Cardiac muscle cell (in vitro differentiated cells and primary cell): ENCODE data around the gene RNU1-4. TPM values are rescaled to one million over a fixed set of nuclear protein-coding genes. Genes with fewer than 3 reads are reported as not detected.
"Not testable (repeated sequence)": the region's sequence is repeated elsewhere in the genome, so short reads cannot be mapped to it uniquely, and the experiment has no call there.

ENCODE experiments used
- DNase-seq, 2 donors: peaks; one replicate each; pipeline versions ENCODE4 v3.0.0 to v3.0.0-alpha.2; 2010 to 2017; ENCODE audit warnings: low read depth in 1 of 2, low spot score in 1 of 2
- H3K27ac ChIP-seq: fragments of 200-600 bp; sonication (generic); 2 replicates; pipeline ENCODE4 v1.5.1; 2016
- H3K27me3 ChIP-seq: fragments of 200-600 bp; sonication (generic); 2 replicates; pipeline ENCODE4 v1.6.0; 2016; ENCODE audit warnings: control low read depth
- H3K36me3 ChIP-seq: fragments of 200-600 bp; sonication (generic); 2 replicates; pipeline ENCODE4 v1.5.1; 2016; ENCODE audit warnings: control low read depth
- H3K4me1 ChIP-seq: fragments of 200-600 bp; sonication (generic); 2 replicates; pipeline ENCODE4 v1.8.1; 2017; ENCODE audit warnings: low read depth, mild to moderate bottlenecking, mixed run types
- H3K4me3 ChIP-seq: fragments of 200-600 bp; sonication (generic); 2 replicates; pipeline ENCODE4 v1.5.1; 2016; ENCODE audit warnings: mild to moderate bottlenecking
- H3K9me3 ChIP-seq: fragments of 200-600 bp; sonication (generic); 2 replicates; pipeline ENCODE4 v1.5.1; 2017; ENCODE audit warnings: low read depth, mild to moderate bottlenecking, control low read depth
- polyA plus RNA-seq: library from polyadenylated mRNA; unstranded; fragments of >200 nt; fragmentation: Nextera tagmentation; extraction: Ambion mirVana; gene quantifications from 2 replicates; pipeline ENCODE4 v1.2.1, GENCODE V29; 2016
- total RNA-seq: library from RNA; depleted of rRNA; stranded (reverse); fragments of >200 nt; gene quantifications from 2 replicates; pipeline ENCODE4 v1.2.3, GENCODE V29; 2016

Gene RNU1-4
- total RNA-seq (under 0.01 TPM in 2 replicates), polyA plus RNA-seq (3.8 TPM in 1 of 2 replicates, not detected in the other)

DNA sequence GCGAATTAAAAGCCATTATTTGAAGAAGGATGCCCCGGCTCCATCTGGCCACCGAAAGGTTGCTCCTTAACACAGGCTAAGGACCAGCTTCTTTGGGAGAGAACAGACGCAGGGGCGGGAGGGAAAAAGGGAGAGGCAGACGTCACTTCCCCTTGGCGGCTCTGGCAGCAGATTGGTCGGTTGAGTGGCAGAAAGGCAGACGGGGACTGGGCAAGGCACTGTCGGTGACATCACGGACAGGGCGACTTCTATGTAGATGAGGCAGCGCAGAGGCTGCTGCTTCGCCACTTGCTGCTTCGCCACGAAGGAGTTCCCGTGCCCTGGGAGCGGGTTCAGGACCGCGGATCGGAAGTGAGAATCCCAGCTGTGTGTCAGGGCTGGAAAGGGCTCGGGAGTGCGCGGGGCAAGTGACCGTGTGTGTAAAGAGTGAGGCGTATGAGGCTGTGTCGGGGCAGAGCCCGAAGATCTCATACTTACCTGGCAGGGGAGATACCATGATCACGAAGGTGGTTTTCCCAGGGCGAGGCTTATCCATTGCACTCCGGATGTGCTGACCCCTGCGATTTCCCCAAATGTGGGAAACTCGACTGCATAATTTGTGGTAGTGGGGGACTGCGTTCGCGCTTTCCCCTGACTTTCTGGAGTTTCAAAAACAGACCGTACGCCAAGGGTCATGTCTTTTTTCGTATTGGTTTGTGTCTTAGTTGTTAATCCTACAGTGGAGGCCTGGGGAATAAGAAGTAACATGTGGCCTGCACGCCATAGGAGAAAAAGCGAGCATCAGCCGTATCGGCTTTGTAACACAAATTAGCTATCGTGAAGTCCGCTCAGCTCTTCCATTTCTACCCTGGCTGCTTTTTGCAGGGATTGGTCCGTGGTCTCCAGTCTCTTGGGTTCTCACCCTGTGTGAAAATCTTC lies at the start of gene RNU1-4:
TSS of gene RNU1-4 (plus strand) at position 470 of the 918 bp plus-strand sequence.
- H3K9me3 ChIP-seq, H3K36me3 ChIP-seq, H3K4me1 ChIP-seq, H3K27ac ChIP-seq, DNase-seq, H3K27me3 ChIP-seq, H3K4me3 ChIP-seq: not testable (repeated sequence)

DNA sequence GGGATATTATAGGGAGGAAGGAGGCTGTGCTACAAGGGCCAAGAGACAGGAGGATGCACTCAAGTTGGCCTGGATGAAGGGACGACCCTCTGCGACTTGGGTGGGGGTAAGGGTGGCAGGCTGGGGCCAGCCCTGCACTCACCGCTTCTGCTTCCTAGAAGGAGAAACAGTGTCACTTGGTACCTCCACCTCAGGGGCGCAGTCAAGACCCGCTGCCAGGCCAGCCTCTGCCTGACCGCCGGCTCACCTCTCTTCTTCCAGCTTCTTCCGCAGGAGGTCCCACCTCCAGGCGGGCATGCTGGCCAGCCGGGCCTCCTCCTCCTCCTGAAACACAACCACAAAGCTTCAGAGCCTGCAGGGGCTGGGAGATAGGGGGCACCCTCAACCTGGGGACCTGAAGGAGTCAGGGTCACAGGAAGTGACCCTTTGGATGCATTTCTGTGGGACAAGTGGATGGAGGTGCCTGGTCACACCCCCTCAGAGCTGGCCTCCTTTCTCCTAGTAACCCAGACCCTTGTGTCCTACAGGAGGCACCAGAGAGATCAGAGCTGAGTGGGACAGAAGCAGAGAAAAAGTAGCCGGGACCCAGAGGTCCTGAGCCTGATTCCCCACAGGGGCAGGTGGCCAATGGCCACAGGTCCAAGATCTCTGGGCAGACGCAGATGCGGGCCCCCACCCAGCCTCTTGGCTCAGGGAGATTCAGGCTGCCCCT lies 49.2 kb upstream of the RNU1-4 start:
- H3K27ac ChIP-seq, H3K9me3 ChIP-seq, DNase-seq, H3K4me1 ChIP-seq, H3K27me3 ChIP-seq, H3K36me3 ChIP-seq, H3K4me3 ChIP-seq: not testable (repeated sequence)

DNA sequence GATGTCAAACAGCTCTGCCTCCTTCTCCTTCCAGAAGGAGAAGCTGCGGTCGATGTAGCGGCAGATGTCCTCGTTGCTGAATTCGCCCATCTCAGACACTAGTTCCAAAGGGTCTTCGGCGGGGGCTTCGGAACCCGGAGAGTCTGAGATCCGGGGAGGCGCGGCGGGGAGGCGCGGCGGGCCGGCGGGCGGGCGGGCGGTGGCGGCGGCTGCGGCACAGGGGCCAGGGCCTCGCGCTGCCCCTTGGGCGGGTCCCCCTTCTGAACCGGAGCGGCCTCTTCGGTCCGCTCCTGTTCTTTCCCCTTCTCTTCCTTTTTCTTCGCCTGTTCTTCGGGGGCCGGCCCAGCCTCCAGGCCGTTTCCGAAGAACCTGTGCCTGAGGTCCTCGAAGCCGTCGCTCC lies 48.0 kb upstream of the RNU1-4 start:
- H3K36me3 ChIP-seq, H3K4me3 ChIP-seq, H3K4me1 ChIP-seq, DNase-seq, H3K27ac ChIP-seq, H3K9me3 ChIP-seq: not testable (repeated sequence)
- H3K27me3 ChIP-seq = peaks cover 14% of the 10 kb centered on the region

DNA sequence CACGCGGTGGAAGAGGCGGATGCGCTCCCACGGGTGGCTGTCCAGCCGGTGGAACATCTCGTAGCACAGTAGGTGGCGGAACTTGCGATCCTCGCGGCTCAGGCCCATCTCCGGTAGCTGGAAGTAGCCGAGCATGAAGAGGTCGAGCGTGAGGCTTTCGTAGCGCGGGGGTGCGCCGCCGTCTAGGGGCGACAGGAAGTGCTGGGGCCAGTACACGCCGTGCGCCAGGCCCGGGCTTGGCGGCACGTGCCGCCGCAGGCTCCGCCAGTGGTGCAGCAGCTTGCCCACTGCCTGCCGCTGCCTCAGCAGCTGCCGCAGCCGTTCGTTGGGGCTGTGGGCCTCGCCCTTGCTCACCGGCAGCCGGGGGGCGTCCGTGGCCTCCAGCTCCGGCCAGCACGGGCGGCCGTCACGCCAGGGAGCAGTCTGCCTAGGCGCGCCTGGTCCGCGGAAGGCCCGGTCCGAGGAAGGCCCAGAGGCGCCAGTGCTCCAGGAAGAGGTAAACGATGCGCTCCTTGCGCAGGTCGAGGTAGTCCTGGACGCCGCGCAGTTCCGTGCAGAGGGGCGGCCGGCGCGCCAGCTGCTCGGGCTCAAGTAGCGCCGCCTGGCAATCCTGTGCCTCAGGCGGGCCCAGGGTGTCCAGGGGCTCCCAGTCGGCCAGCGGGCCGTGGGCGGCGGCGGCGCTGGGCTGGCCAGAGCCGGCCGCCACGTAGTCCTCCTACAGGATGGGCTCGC lies 47.4 kb upstream of the RNU1-4 start:
- DNase-seq, H3K9me3 ChIP-seq, H3K27ac ChIP-seq, H3K36me3 ChIP-seq, H3K4me3 ChIP-seq, H3K4me1 ChIP-seq: not testable (repeated sequence)
- peaks cover 17% of the 10 kb centered on the region for H3K27me3 ChIP-seq

DNA sequence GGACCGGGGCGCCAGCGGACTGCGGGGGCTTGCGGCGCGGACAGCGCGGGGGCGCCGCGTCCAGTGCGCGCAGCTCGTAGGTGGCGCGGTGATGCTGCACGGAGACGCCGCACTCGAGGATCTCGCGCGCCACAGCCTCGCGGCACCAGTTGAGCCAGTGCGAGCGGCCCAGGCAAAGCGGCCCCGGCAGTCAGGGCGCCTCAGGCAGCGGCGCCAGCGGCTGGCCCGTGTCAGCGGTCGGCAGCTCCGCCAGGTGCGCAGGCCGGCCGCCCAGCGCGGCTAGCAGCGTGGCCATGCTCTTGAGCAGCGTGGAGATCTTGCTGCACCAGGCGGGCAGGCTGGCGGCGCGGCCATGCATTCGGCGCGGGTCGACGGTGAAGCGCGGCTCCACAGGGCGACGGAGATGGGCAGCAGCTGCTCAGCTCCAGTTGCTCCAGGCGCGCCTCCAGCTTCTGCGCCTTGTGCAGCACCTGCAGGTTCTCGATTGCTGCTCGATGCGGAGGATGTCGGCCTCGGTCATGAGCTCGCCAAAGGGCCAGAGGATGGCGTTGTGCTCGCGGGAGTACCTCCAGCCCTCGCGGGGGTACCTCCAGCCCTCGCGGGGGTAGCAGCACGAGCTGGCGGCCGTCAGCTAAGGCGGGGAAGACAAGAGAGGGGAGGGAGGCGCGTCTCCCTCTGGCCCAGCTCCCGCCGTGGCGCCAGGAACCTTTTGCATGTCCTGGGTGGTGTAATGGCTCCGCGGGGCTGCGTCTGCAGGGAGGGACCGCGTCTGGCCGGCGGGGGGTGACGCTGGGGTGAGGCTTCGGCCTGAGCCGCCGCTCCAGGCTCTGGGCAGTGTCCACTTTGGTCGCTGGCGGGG lies 46.6 kb upstream of the RNU1-4 start:
- H3K9me3 ChIP-seq = not testable (repeated sequence)

DNA sequence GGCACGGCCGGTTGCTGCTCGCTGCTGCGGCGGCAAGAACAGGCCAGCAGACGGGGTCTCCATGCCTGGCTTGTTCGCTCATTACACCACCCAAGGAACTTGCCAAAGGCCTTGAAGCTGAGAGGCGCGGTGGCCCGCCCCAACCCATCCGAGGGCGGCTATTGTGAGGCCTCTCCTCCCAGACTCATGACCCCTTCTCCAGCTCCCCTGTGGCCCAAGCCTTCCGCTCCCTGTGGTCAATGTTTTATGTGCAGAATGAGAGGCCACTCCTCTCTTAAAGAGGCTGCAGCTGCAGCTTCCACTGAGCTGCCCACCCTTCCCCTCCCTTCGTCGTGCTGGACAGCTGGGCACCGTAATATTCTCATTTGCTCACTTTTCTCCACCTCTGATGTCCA lies 46.0 kb upstream of the RNU1-4 start:
- not testable (repeated sequence) for H3K4me3 ChIP-seq, H3K27ac ChIP-seq, DNase-seq, H3K36me3 ChIP-seq, H3K9me3 ChIP-seq, H3K4me1 ChIP-seq
- peaks cover 19% of the 10 kb centered on the region for H3K27me3 ChIP-seq

More for the DNA sequence above, 46.6 kb upstream of the RNU1-4 start:
- peaks cover 17% of the 10 kb centered on the region for H3K27me3 ChIP-seq
- H3K27ac ChIP-seq, DNase-seq, H3K4me3 ChIP-seq, H3K36me3 ChIP-seq, H3K4me1 ChIP-seq: not testable (repeated sequence)

DNA sequence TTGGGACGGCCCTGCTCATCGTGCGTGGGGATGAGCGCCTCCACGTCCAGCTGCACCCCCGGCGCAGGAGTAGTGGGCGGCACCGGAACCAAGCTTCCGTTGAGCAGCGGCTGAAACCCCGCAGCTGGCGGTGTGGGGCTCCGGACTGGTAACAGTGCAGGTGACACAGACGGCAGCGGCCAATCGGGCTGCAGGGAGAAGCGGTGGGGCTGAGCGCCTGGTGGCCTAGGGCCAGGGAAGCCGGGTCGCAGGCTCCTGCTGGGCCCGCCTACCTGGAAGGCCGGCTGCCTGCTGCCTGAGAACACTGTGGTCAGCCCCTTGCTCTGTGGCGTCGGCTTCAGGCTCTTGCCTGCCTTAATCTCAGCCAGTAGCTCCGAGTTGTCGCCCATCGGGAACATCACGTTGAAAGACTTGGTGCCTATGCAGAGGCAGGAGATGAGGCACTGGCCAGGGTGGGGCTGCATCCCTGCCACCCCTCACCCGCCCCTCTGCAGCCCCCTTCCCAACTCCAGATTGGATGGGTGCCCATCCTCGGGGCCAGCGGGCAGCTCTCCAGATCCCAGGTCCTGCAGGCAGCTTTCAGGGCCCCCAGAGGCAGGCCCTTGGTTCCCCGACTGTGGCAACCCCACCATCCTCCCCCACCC lies 43.7 kb upstream of the RNU1-4 start:
- H3K4me1 ChIP-seq, DNase-seq, H3K36me3 ChIP-seq, H3K9me3 ChIP-seq, H3K4me3 ChIP-seq, H3K27ac ChIP-seq: not testable (repeated sequence)
- peaks cover 26% of the 10 kb centered on the region for H3K27me3 ChIP-seq

DNA sequence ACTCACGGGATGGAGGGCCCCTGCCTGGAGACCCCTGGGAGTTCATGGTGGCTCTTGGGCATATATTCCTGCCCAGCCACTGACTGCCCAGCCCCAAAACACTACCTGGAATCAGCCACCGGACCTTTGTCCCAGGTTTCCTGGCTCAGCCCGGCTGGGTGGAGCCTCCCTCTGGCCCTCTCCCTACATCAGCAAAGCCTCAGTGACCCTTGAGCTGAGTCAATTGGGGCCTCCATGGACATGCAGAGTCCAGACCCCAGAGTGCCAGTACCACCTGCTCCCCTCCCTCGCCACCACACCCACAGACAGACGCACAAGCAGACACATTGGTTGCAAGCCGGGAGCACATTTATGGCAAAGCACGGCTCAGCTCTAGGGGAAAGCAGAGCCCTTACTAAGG lies 43.2 kb upstream of the RNU1-4 start:
- H3K4me3 ChIP-seq, H3K9me3 ChIP-seq, H3K27ac ChIP-seq, DNase-seq, H3K4me1 ChIP-seq, H3K36me3 ChIP-seq: not testable (repeated sequence)
- peaks cover 26% of the 10 kb centered on the region for H3K27me3 ChIP-seq

DNA sequence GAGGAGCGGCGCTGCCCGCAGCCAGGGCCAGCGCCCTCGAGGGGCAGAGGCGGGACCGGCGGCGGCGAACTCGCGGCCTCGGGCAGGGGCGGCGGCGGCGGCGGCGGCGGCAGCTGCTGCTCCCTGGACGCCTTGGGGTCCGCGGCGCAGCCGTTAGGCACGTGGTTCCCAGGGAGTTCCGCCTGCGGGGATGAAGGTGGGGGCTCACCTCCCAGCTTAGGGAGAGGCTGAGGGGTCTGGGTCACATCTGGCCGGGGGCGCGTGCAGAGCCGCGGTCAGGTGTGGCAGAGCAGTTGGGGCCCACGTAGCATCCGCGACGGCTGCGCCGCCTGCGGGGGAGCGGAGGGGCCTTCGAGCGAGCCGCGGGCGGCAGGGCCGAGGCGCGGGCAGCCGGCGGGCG lies 40.9 kb upstream of the RNU1-4 start:
- peaks cover 19% of the 10 kb centered on the region for H3K27me3 ChIP-seq
- H3K4me3 ChIP-seq, H3K27ac ChIP-seq, H3K9me3 ChIP-seq, H3K36me3 ChIP-seq, DNase-seq, H3K4me1 ChIP-seq: not testable (repeated sequence)

DNA sequence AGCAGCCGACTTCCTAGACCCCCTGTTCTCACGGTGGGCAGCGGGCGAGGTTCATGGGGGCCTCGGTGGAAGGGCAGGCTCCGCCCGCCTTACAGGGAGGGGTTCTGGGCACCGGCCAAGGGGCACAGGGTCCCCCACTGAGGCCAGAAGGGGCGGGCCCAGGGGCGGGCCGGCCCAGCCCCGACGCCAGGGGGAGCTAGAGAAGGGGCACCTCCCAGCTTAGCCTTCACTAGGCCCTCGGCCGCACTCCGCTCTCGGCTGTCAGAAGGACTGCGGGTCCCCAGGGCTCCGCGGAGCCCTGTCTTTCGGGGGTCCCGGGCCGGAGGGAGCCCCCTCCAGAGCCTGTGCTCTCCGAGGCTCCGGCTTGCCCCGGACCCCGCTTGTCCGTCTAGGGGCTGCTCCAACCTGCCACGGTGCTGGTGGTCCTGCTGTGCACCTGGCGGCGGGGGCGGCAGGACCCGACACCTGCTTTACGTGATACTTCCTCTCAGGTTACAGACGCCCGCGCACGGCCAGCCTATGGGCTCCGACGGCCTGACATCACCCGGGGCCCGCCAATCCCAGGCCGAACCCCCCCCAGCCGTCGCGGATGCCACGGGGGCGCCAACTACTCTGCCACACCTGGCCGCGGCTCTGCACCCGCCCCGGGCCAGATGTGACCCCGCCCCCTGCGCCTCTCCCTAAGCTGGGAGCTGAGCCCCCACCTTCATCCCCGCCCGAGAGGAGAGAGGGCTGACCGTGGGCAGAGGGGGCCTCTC lies 40.0 kb upstream of the RNU1-4 start:
- H3K4me3 ChIP-seq, H3K36me3 ChIP-seq, H3K27ac ChIP-seq, H3K9me3 ChIP-seq, H3K4me1 ChIP-seq, DNase-seq: not testable (repeated sequence)
- H3K27me3 ChIP-seq = peaks cover 19% of the 10 kb centered on the region

DNA sequence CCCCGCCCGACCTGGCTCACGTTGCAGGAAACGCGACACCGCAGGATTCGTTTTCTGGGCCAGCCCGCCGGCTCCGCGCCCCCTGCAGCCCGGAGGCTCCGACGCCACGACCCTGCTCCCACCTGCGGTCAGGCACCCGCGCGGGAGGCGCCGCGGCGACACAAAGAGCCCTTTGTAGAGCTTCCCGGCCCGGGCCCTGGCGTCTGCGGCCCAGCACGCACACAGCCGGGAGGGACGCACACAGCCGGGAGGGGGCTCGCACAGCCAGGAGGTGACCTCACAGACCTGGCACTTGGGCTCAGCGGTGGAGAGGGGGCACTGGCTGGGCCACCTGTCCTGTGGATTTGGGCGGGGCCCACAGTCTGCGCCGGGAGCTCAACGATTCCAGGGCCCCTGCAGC lies 39.1 kb upstream of the RNU1-4 start:
- not testable (repeated sequence) for H3K9me3 ChIP-seq, H3K27ac ChIP-seq, H3K4me1 ChIP-seq, DNase-seq, H3K4me3 ChIP-seq, H3K36me3 ChIP-seq
- peaks cover 19% of the 10 kb centered on the region for H3K27me3 ChIP-seq

DNA sequence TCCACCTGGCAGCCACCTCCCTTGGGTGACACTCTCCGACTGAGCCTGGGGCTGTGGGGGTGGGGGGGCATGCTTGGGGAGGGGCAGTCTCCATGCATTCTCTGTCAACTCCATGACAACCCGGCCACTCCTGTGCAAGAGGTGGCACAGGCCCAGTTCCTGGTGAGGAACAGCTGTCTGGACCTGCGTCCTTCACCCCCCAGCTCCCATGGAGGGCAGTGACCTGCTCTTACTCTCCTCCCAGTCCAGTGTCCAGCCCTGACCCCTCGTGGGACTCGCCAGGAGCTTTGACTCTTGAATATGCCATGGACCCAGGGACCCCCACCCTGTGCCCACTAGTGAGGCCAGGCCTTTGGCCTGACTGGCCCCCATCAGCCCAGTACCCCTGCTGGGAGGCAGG lies 38.0 kb upstream of the RNU1-4 start:
- not testable (repeated sequence) for H3K4me3 ChIP-seq, H3K27ac ChIP-seq, H3K36me3 ChIP-seq, DNase-seq, H3K9me3 ChIP-seq, H3K4me1 ChIP-seq
- H3K27me3 ChIP-seq = peaks cover 12% of the 10 kb centered on the region
